Skeletal muscle cell (primary cell): ENCODE data around the gene MMRN1.

Source experiments
- DNase-seq: peaks from one replicate; pipeline ENCODE4 v3.0.0-alpha.2; 2010; ENCODE audit warnings: low read depth
- H3K4me3 ChIP-seq: 2 replicates; pipeline ENCODE4 v1.5.1; 2011; ENCODE audit warnings: low read depth, mild to moderate bottlenecking, control low read depth, low read length, moderate library complexity

Gene MMRN1

DNA sequence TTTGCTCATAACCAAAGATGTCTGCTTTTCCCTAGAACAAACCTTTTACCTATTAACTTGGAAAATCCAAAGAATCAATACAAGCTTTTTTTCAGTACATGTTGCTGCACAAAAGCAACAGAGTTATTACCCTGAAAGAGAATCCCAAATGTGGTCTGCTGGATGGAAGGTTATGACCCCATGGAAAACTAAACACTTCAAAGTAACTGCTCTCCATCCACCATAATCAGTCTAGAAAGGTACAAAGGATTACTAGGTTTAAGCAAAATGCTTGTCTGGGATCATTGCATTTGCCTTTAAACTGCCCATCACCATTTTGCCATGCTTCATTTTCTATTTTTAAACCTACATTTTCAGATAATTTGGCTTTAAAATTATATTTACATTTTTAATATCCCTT, 11.7 kb downstream of the MMRN1 start:
- DNase-seq, result no peak
- no peak overlapping the region for H3K4me3 ChIP-seq

DNA sequence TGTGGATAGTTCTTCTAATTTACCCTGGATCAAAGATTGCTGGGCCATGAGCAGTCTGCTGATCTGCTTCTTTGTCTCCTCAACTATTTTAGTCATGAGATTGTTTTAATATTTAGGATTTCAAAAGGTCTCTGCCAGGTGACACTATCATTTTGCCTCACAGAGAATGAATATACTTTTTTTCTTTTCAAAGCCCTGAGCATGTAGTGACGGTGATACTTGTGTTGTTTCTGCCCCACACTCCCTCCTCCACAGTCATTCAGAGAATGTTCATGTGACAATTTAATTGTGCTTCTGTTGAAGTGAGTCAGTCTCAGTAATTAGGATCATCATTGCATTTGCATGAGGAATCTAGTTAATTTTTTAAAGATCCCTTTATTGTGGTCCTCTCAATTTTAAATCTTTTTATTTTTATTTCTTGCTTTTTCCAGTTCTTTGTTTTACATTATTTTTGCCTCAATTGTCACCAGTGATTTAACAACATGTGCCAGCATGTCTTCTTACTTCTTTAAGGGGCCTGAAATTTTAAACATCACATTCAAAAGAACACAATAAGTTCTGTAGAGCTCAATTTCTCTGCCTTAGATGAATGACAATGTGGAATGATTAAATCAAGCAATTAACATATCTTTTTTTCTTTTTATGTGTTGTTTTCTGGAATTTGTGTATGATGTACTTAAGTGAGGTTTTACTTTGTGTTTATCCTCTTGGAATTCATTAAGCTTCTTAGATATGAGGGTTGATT, 12.3 kb downstream of the MMRN1 start:
- no peak overlapping the region for H3K4me3 ChIP-seq
- no peak for DNase-seq

DNA sequence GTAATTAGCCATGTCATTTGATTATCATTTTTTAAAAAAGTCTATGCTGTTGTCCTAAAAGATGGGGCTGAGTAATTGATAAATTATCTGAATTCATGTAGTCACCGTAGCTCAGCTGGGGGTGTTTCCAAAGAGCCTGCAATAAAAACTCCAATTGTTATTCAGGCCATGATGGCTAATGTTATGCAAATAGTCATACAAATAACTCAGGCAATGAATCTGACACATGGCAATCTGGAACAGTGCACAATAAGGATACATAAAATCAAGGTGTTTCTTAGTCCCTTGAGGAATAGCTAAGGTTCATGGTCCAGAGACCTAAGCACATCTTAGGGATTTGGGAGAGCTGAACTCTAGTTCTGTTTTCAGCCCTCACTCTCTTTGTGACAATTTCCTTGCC, 15.2 kb downstream of the MMRN1 start:
- DNase-seq, result no peak
- no peak overlapping the region for H3K4me3 ChIP-seq

DNA sequence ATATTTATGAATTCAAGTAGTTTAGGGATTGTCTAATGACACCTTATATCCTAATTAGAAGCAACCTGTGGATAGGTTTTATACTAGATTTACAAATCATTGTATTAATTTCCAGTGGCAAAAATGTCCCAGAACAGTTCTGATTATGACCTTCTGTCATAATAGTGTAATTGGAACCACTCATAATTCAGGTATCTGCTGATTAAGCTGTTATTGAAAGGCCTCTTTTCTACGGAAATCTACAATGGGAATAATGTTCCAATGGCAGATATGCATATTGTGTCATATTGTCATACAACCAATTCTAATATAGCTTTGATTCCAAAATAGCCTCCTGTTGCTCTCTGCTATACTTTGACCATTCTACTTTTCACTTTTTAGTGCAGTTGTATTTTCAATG, 19.0 kb downstream of the MMRN1 start:
- DNase-seq, result no peak
- H3K4me3 ChIP-seq, result no peak overlapping the region

DNA sequence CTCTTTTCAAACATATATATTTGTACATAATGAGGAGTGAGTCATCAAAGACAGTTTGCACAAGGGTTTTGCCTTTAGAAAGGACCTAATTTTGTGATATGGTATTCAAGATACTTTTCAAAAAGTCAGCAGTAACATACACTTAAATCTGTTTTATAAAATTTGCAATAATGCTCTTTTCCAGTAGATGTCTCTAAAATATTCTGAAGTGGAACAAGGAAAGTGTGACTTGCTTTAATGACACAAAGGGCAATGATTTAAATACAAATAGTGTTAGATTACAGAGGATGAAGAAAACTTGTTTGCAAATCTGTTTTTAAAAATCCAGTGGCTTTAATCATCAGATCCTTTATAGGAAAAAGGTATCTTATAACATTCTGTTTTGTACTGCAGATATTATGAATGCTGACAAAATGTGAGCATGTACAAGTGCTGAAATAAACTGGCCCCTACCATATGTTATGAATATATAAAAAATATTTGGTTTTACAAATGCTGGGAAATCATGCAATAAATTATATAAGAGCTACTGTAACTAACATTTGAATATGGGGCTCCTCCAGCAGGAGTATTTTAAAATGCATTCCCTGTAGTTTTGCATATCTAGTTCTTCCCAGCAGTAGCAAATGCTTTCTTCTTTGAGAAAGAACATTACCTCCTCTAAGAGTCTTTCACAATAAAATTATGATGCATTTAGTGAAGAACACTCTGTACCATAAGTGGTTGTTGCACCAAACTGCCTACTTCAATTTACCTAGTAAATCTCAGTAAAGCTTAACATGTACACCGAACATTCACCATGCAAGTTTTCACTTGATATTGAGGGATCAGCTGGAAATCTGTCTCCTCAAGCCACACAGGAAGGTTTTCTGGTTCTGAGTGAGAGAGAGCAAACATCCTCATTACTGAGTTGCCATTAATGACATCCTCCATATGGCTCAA, 20.2 kb downstream of the MMRN1 start:
- no peak for DNase-seq
- H3K4me3 ChIP-seq, result no peak overlapping the region

DNA sequence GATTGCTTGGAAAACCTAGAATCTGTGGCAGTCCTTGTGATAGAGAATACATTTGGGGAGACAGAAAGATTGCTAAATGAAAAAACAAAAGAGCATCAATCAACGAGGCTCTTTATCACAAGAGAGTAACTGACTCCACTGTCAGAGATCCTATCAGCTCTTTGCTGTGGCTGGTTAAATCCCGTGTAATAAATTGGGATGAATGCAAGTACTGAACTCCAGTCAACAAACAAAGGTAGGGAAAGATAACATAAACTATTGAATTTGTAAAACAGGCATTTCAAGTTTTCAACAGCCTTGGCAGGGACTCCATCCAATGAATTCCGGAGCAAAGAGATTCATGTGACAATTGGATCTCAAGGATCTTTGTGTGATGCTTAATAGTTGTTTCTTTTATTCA, 21.3 kb downstream of the MMRN1 start:
- H3K4me3 ChIP-seq, result no peak overlapping the region
- no peak for DNase-seq

DNA sequence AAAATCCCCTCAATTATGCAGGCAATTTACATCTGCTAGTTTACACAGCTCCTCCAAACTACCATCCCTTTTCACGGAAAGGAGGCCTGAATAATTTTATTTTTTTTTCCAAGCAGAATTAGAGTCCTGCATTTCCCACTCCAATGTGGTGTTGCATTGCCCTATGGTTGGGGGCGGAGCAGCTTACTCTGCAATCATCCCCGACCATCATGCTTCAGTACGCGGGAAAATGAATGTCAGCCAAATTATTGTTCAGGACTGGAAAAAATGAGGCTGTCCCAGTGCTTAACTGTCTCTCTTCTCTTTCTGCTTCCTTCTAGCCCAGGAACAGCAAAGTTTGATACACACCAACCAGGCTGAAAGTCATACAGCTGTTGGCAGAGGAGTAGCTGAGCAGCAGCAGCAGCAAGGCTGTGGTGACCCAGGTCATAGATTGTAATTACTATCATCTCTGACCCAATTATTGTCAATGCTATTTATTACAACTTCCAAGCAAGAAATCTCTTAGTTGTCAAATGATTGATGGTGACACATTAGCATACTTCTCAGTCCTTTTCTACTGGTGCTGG, 28.3 kb downstream of the MMRN1 start:
- H3K4me3 ChIP-seq, result no peak overlapping the region
- DNase-seq, result no peak

DNA sequence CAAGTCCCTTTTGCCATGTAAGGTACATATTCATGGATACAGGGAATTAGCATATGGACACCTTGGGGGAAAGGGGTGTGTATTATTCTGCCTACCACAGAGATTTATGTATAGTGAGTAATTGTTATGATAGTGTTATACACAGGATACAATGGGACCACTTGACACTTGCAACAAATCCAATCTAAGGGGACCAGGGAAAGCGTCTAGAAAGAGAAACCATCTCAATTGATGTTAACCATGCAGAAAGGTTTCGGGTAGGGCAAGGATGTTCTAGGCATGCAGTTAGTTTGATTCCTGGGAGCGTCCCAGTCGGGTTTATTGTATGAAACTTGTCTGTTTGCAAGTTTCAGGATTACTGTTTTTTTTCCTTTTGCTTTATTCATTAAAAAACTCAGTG, 34.2 kb downstream of the MMRN1 start:
- no peak for DNase-seq
- H3K4me3 ChIP-seq, result no peak overlapping the region

DNA sequence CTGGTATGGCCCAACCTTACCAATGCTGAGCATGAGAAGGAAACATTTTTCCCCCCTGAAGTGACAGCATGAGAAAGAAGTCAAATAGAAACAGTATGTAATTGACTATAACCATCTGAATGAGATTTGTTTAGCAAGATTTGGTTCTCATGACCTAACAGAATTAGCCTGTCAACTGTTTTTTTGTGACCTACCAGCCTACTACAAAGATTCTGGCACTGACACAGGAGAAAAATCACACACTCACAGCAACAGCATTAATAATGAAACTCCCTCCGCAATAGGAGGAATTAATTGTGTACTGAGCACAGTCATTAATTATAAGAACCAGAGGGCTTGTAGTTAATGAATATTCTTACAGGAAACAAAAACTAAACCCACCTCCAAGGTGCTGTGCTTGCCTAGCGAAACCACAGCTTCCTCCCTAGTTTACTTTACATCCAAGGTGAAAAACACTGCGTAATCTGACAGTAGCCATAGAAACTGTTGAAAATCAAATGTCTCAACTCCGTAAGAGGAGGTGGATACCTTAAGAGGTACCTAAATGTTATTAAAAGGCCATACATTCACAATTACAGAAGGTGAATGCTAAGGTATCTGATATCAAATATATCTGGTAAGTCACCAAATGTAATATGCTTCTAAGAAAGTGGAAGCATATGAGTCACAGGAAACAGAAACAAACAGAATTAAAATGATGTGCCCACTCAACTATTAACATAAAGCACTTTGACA, 34.9 kb downstream of the MMRN1 start:
- no peak for DNase-seq
- no peak overlapping the region for H3K4me3 ChIP-seq

DNA sequence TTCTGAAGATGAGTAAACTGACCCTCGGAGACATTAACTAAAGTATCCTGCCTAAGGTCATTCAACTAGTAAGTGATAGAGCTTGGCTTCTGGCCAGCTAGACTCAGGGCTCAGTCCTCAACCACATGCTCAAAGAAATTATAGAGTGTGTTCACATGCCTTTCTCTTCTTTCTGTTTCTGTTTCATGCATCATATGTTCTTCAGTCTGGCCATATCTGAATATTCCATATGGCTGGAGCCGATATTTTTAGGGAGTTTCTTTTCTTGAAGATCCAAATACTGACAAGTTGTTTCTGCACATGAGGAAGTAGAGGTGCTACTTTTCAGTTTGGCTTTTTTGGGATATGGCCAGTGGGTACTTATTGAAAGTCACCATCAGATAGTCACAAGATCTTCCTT, 44.9 kb downstream of the MMRN1 start:
- no peak overlapping the region for H3K4me3 ChIP-seq
- no peak for DNase-seq

DNA sequence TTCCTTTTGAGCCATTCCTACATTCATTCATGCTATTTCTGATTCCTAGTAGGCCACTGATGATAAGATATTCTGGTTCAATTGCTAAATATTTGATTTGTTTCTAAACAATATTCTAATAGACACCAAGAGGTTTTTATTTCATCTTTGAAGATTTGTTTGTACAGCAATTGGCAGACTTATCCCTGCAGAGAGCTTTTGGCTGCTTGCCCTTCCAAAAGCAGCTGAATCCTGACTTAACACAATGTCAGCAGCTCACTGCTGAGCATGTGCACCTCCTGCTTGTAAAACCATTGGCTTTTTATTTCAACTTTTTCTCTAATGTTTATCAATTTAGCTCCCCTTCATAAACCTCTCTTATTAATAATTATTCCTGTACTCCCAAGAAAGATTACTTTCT, 45.3 kb downstream of the MMRN1 start:
- H3K4me3 ChIP-seq, result no peak overlapping the region
- no peak for DNase-seq

DNA sequence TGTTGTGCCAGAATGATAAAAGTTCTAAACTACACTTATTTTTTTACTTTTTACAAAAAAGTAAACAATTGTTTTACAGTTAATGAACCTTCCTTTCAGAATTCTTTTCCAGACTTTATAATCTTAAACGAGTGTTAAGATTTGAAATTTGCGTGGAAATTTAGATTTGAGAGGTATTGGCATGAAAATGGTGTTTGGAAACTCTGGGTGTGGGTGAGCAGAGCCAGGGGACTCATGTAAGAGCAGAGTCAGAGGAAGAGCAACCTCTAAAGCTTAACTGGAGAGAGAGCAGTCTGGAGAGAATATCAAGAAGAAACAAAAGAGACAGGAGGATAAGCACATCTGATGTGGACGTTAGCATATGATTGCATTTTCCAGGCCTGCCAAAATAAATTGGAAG, 48.2 kb downstream of the MMRN1 start:
- no peak for DNase-seq
- H3K4me3 ChIP-seq, result no peak overlapping the region

DNA sequence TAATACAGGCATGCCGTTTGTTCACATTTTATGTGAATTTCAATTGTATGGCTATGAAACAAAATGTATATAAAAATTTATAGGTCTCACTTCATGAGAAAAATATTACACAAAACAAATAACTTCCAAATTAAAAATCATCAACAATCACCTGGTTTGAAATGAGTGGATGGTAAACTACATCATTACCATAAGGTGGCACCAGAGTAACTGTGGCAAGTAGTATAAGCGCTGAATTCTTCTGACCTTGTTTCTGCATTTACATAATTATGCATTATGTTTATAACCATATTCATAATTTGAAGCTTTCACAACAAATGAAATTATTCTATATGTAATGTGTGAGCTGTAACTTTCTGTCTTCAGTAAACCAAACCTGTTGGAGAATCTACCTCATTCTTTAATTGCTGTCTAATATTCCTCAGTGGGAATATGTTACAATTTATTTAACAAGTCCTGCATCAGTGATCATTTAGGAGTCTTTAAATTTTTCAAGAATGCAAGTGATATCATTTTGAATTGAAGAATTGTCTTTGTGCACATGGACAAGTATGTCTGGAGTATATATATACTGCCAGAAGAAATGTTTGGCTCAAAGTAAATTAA, 55.2 kb downstream of the MMRN1 start:
- no peak overlapping the region for H3K4me3 ChIP-seq
- DNase-seq, result no peak

DNA sequence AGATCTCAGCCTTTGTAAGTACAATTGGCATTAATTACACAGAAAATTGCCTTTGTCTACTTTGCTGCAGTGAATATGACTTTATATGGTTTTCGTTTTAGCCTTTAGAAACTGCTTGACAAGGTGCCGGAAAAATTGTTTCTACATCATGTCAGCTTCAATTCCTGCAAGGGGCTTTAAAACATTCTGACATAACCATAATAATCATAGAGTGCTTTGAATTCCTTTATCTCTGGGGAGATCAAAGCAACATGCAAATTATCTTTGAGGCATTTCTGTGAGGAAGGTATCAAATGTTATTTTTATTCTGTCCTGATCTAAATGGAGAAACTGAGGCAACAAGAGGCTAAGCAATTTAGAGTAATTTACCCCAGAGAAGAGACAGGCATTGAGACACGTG, 57.8 kb downstream of the MMRN1 start:
- no peak overlapping the region for H3K4me3 ChIP-seq
- DNase-seq, result no peak

DNA sequence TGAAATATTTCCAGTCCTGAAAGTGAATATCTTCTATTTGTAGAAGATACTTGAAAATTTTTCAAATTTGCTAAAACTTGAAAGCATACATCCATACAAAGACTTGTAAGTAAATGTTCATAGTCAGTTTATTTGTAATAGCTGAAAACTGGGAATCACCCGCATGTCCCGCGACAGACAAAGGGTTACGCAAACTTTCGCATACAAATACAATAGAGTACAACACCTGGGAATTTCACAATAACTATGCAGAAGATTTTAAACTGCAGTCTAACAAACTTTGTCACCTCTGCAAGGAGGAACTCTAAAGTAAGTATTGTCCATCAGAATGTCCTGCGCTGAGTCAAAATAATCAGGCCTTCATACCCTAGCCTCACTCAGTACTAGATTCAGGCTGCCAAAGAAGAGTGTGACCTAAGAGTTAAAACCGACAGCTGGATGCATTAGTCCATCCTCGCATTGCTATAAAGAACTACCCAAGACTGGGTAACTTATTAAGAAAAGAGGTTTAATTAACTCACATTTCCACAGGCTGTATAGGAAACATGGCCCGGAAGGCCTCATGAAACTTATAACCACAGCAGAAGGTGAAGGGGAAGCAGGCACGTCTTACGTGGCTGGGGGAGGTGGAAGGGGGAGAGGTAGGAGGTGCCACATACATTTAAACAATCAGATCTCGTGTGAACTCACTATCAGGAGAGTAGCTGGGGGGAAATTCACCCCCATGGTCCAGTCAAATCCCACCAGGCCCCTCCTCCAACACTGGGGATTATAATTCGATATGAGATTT, 60.4 kb downstream of the MMRN1 start:
- DNase-seq, result no peak
- H3K4me3 ChIP-seq, result no peak overlapping the region

DNA sequence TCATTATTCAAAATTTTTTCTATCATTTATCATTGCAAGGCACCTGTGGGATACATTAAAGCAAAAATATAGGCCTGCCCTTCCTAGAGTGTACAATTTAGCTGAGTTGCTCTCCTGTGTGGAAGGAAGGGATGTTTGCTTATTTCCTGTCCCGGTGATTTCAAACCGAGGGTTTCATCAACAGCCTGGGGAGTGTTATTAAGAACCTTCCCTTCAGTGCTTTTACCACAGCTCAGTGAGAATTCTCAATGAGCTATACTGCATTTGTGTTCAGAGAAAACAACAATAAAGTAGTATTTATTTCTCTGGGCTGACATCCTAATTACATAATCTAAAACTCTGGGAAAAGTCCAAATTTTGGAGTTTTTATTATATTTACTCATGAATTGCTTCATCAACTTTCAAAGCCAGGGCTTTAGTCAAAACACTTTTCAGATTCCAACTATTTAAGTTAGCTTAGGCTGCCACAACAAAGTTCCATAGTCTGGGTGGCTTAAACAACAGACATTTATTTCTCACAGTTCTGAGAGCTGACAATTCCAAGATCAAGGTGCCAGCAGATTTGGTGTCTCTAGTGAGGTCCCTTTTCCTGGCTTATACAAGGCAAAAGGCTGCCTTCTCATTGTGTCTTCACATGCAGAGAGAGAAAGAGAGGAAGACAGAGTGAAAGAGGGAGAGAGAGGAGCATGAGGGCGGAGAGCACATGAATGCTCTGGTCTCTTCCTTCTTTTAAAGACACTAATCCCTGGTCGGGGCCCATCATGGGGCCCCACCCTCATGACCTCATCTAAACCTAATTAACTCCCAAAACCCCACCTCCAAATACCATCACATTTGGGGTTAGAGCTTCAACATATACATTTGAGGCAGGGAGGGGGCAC, 62.6 kb downstream of the MMRN1 start:
- DNase-seq, result no peak
- no peak overlapping the region for H3K4me3 ChIP-seq

DNA sequence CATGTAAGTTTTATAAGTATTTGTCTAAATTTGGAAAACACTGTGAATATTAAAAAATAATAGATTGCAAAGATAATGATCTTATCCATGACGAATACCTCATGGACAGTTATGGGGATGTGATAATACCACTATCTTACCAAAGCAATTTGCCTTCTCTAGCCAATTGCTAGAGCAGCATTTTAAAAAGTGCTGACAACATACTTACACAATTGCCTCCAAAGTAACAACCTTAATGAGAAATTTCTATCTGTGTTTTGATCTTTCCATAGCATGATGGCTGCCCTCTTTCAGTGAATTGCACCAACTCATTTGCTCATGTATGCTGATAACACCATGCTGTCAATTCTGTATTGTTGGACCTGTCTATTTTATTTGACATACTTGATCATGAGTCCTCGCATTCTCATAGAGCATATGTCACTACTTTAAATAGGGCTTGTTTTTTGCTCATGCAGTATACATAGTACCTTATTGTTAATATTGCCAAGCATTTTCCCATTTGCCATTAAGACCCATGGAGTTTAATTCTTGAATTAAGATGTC, 87.2 kb downstream of the MMRN1 start:
- no peak overlapping the region for H3K4me3 ChIP-seq
- DNase-seq, result no peak

DNA sequence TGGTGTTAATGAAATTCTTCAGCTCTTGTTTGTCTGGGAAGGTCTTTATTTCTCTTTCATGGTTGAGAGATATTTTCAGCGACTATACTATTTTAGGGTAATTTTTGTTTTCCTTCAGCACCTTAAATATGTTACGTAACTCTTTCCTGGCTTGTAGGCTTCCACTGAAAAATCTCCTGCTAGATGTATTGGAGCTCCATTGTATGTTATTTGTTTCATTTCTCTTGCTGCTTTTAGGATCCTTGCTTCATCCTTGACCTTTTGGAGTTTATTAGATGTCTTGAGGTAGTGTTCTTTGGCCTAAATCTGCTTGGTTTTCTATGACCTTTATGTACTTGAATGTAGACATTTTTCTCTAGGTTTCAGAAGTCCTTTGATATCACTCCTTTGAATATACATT, 93.6 kb downstream of the MMRN1 start:
- DNase-seq, result no peak
- H3K4me3 ChIP-seq, result no peak overlapping the region
